ENCODE data around the gene SPSB2. TPM values are rescaled to one million over a fixed set of nuclear protein-coding genes. Genes with fewer than 3 reads are reported as not detected.

The SPSB2 gene
- total and polyA plus RNA-seq, 9 of the 15 experiments (the other 6 are each of a cell fraction or from before 2014, with no cell fraction given) = 0.10 to 10.6 (median 1.9) TPM

DNA sequence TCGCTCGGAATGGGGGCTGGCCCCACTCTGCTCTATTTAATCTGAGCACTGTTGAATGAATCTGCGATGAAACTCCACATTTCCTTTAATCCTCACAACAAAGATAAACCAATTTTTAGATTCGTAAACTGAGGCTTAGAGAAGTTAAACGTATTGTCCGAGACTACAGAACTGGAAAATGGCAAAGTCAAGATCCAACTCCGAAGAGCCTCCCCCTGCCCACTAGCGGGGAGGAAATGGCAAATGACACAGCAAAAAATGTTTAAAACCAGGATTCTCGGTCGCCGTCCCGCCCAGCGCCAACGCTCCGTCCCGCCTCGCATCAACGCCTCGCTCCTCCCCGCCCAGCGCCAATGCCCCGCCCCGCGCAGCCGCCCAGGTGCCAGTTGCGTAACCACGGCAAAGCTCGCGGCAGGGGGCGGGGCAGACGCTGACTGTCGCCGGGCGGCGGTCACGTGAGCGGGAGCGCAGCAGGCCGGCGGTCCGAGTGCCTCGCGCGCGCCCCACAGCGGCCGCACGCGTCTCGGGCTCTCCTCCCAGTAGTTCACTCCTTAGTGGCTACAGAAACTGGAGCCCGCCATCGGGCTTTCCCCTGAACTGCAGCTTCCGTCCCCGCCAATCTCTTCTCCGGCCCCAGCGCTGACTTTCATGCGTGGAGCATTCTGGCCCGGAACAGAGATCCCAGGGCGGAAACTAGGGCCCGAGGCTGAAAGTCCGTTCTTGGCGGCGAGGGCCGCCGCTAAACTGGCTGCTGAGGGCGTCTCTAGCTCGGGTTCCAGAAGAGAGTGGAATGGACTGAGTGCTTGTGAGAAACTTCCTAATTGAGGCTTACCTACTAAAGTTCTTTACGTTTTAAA lies 17.9 kb upstream of the SPSB2 start (continued):
- TF ChIP-seq, protein P1, sequence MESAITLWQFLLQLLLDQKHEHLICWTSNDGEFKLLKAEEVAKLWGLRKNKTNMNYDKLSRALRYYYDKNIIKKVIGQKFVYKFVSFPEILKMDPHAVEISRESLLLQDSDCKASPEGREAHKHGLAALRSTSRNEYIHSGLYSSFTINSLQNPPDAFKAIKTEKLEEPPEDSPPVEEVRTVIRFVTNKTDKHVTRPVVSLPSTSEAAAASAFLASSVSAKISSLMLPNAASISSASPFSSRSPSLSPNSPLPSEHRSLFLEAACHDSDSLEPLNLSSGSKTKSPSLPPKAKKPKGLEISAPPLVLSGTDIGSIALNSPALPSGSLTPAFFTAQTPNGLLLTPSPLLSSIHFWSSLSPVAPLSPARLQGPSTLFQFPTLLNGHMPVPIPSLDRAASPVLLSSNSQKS (CRISPR knock-in tag; IDR thresholded peaks at IDR 0.05) = no peak
- TF ChIP-seq, protein P2, sequence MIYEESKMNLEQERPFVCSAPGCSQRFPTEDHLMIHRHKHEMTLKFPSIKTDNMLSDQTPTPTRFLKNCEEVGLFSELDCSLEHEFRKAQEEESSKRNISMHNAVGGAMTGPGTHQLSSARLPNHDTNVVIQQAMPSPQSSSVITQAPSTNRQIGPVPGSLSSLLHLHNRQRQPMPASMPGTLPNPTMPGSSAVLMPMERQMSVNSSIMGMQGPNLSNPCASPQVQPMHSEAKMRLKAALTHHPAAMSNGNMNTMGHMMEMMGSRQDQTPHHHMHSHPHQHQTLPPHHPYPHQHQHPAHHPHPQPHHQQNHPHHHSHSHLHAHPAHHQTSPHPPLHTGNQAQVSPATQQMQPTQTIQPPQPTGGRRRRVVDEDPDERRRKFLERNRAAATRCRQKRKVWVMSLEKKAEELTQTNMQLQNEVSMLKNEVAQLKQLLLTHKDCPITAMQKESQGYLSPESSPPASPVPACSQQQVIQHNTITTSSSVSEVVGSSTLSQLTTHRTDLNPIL (CRISPR knock-in tag; IDR thresholded peaks at IDR 0.05) = no peak
- no peak for TF ChIP-seq ZNF707 (CRISPR knock-in tag; conservative IDR thresholded peaks at IDR 0.05)
- no peak for TF ChIP-seq MTF1 (CRISPR knock-in tag; IDR thresholded peaks at IDR 0.05; ENCODE audit: borderline replicate concordance)
- TF ChIP-seq, protein P3, sequence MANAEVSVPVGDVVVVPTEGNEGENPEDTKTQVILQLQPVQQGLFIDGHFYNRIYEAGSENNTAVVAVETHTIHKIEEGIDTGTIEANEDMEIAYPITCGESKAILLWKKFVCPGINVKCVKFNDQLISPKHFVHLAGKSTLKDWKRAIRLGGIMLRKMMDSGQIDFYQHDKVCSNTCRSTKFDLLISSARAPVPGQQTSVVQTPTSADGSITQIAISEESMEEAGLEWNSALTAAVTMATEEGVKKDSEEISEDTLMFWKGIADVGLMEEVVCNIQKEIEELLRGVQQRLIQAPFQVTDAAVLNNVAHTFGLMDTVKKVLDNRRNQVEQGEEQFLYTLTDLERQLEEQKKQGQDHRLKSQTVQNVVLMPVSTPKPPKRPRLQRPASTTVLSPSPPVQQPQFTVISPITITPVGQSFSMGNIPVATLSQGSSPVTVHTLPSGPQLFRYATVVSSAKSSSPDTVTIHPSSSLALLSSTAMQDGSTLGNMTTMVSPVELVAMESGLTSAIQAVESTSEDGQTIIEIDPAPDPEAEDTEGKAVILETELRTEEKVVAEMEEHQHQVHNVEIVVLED (CRISPR knock-in tag; IDR thresholded peaks at IDR 0.05) = peak; percentile 76
- no peak for TF ChIP-seq SLC30A9 (CRISPR knock-in tag; IDR thresholded peaks at IDR 0.05)
- no peak for TF ChIP-seq MEF2A (IDR thresholded peaks at IDR 0.05; ENCODE audit: control insufficient read depth, low read depth, low read length)
- TF ChIP-seq EWSR1 (IDR thresholded peaks at IDR 0.05; ENCODE audit: borderline replicate concordance, low read depth, partially characterized antibody) = no peak
- TF ChIP-seq, protein P4, sequence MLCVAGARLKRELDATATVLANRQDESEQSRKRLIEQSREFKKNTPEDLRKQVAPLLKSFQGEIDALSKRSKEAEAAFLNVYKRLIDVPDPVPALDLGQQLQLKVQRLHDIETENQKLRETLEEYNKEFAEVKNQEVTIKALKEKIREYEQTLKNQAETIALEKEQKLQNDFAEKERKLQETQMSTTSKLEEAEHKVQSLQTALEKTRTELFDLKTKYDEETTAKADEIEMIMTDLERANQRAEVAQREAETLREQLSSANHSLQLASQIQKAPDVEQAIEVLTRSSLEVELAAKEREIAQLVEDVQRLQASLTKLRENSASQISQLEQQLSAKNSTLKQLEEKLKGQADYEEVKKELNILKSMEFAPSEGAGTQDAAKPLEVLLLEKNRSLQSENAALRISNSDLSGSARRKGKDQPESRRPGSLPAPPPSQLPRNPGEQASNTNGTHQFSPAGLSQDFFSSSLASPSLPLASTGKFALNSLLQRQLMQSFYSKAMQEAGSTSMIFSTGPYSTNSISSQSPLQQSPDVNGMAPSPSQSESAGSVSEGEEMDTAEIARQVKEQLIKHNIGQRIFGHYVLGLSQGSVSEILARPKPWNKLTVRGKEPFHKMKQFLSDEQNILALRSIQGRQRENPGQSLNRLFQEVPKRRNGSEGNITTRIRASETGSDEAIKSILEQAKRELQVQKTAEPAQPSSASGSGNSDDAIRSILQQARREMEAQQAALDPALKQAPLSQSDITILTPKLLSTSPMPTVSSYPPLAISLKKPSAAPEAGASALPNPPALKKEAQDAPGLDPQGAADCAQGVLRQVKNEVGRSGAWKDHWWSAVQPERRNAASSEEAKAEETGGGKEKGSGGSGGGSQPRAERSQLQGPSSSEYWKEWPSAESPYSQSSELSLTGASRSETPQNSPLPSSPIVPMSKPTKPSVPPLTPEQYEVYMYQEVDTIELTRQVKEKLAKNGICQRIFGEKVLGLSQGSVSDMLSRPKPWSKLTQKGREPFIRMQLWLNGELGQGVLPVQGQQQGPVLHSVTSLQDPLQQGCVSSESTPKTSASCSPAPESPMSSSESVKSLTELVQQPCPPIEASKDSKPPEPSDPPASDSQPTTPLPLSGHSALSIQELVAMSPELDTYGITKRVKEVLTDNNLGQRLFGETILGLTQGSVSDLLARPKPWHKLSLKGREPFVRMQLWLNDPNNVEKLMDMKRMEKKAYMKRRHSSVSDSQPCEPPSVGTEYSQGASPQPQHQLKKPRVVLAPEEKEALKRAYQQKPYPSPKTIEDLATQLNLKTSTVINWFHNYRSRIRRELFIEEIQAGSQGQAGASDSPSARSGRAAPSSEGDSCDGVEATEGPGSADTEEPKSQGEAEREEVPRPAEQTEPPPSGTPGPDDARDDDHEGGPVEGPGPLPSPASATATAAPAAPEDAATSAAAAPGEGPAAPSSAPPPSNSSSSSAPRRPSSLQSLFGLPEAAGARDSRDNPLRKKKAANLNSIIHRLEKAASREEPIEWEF (CRISPR knock-in tag; IDR thresholded peaks at IDR 0.05) = no peak
- TF ChIP-seq RFX7 (CRISPR knock-in tag; IDR thresholded peaks at IDR 0.05) = no peak
- no peak for TF ChIP-seq MCM2 (IDR thresholded peaks at IDR 0.05; ENCODE audit: low read depth)

All from K562 (cell line).